Suprapubic skin (tissue), 4 donors: ENCODE results near the gene PITPNM2. TPM values are rescaled to one million over a fixed set of nuclear protein-coding genes. Genes with fewer than 3 reads are reported as not detected.
"Not testable (repeated sequence)": the region's sequence is repeated elsewhere in the genome, so short reads cannot be mapped to it uniquely, and the experiment has no call there.

Source experiments
- DNase-seq, 2 donors: peaks; one replicate each; pipeline ENCODE4 v3.0.0-alpha.2; 2019; ENCODE audit warnings: low spot score in 2 of 2
- H3K27ac ChIP-seq: fragments of 200-600 bp; sonication (generic); one replicate; pipeline ENCODE4 v1.5.1; 2019
- H3K27me3 ChIP-seq: fragments of 200-600 bp; sonication (generic); one replicate; pipeline ENCODE4 v1.5.1; 2019
- H3K36me3 ChIP-seq: fragments of 200-600 bp; sonication (generic); one replicate; pipeline ENCODE4 v1.5.1; 2019
- H3K4me1 ChIP-seq: fragments of 200-600 bp; sonication (generic); one replicate; pipeline ENCODE4 v1.5.1; 2019
- H3K4me3 ChIP-seq: fragments of 200-600 bp; sonication (generic); one replicate; pipeline ENCODE4 v1.5.1; 2019; ENCODE audit warnings: mild to moderate bottlenecking
- H3K9me3 ChIP-seq: fragments of 200-600 bp; sonication (generic); one replicate; pipeline ENCODE4 v1.5.1; 2019
- EP300 ChIP-seq: sonication (generic); formaldehyde crosslinking; IDR thresholded peaks from one replicate; pipeline ENCODE4 v1.6.1; 2017; ENCODE audit warnings: antibody characterized with exemption
- POLR2A ChIP-seq, 2 donors: fragments of 450-650 bp; IDR thresholded peaks; one replicate each; pipeline ENCODE4 v1.6.1; 2017; ENCODE audit warnings: antibody characterized with exemption in 2 of 2, mild to moderate bottlenecking in 2 of 2, moderate library complexity in 2 of 2
- POLR2AphosphoS5 ChIP-seq, 3 donors: sonication (generic); formaldehyde crosslinking; IDR thresholded peaks; one replicate each; pipeline ENCODE4 v1.6.1; 2017; ENCODE audit warnings: antibody characterized with exemption in 3 of 3
- WGBS: methylation state at CpG from one replicate; pipeline ENCODE4 v1.1.5; 2018; 5-methylcytosine and 5-hydroxymethylcytosine counted together
- total RNA-seq, 4 donors: library from RNA; depleted of rRNA; stranded (reverse); fragments of >200 nt; gene quantifications; one replicate each; pipeline ENCODE4 v1.1.0, GENCODE V29; 2016
- TF ChIP-seq, protein P1 (sequence below), 2 donors: fragments of 200-600 bp in 1 of 2; fragments of 450-650 bp in 1 of 2; sonication (generic) in 1 of 2; IDR thresholded peaks; one replicate each; pipeline ENCODE4 v1.5.1; 2016 to 2019; ENCODE audit warnings: antibody characterized with exemption in 2 of 2, mild to moderate bottlenecking in 1 of 2, moderate library complexity in 1 of 2

PITPNM2 gene
- total RNA-seq, 4 donors from 2014 or later: 5.9 to 11.8 (median 6.9) TPM

DNA sequence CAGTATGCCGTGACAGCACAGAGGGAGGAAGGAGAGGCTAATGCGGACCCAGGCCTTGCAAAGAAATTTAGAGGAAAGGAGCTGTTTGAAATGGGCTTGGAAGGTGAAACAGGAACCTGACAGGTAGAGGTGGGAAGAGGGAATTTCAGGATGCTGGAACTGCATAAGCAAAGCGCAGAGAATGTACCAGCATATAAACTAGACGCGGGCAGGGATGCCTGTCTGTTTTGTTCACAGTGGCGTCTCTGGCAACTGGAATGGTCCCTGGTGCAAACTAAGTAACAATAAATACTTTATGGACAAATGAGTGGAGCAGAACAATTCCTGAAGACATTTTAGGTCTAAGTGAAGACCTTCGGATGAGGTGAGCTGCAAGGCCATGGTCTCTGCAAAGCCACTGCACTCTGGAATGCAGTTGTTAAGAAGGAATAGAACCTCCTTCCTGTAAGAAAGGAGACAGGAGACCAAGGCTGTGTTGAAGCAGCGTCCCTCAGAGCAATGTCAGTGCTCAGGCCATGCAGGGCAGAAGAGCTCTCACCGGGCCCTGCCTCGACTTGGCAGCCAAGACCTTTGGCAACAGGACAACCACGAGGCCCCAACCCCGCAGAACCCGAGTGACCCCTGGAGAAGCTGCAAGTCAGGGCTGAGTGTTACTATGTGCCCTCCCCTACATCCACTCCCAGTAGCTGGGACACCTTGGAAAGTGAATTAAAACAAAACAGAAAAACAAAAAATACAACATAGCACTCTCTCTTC lies 42.8 kb downstream of the PITPNM2 start:
- no peaks in the 10 kb centered on the region for H3K27me3 ChIP-seq
- H3K27ac ChIP-seq: no peak overlapping the region
- no peaks in the 10 kb centered on the region for H3K9me3 ChIP-seq
- 76% methylated on average over 13 of the region's 13 CpGs for WGBS
- H3K4me3 ChIP-seq: no peak overlapping the region
- H3K36me3 ChIP-seq: peaks cover 6% of the 10 kb centered on the region
- peaks cover 30% of the 10 kb centered on the region for H3K4me1 ChIP-seq
- TF ChIP-seq POLR2AphosphoS5 (IDR thresholded peaks at IDR 0.05) (no peak), EP300 (no peak), POLR2A (IDR thresholded peaks at IDR 0.05) (no peak)
- TF ChIP-seq, protein P1, sequence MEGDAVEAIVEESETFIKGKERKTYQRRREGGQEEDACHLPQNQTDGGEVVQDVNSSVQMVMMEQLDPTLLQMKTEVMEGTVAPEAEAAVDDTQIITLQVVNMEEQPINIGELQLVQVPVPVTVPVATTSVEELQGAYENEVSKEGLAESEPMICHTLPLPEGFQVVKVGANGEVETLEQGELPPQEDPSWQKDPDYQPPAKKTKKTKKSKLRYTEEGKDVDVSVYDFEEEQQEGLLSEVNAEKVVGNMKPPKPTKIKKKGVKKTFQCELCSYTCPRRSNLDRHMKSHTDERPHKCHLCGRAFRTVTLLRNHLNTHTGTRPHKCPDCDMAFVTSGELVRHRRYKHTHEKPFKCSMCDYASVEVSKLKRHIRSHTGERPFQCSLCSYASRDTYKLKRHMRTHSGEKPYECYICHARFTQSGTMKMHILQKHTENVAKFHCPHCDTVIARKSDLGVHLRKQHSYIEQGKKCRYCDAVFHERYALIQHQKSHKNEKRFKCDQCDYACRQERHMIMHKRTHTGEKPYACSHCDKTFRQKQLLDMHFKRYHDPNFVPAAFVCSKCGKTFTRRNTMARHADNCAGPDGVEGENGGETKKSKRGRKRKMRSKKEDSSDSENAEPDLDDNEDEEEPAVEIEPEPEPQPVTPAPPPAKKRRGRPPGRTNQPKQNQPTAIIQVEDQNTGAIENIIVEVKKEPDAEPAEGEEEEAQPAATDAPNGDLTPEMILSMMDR (IDR thresholded peaks at IDR 0.05): no peak
- DNase-seq: no peak

DNA sequence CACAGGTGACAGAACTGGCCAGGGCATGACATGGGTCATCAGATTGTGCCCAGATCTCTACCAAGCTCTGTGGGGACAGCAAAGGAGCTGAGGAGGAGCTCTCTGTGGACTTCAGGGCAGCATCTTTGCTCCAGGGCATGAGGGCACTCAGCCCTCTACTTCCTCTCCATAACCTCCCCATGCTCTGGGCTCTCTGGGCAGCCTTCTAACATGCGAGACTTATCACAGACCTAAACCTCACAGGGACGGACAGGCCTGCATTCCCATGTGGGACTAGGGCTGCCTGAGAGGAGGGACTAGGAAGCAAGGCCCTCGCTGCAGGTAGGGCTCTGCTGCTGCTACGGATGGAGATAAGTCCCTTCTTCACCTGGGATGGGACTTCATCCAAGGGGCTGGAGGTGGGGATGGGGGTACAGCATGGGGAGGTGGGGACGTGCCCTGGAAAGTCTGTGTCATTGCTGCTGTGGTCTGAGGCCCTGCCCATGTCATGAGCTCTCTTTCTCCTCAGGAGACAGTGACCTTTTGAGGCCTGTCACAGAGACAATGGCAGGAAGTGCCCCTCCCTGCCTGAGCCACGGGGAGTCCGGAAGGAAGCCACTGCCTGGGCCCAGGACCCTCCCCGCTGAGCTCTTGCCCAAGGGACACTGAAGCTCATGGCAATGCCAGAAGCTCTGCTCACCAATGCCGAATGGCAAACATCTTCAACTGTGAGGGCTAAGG lies 44.1 kb downstream of the PITPNM2 start:
- peaks cover 6% of the 10 kb centered on the region for H3K36me3 ChIP-seq
- H3K27ac ChIP-seq: peak overlapping the region; percentile 2
- no peak for TF ChIP-seq POLR2A (IDR thresholded peaks at IDR 0.05)
- no peak for TF ChIP-seq POLR2AphosphoS5 (IDR thresholded peaks at IDR 0.05)
- TF ChIP-seq, protein P1 (IDR thresholded peaks at IDR 0.05): no peak
- TF ChIP-seq EP300: no peak
- no peaks in the 10 kb centered on the region for H3K27me3 ChIP-seq
- peaks cover 30% of the 10 kb centered on the region for H3K4me1 ChIP-seq
- DNase-seq: no peak
- H3K4me3 ChIP-seq: no peak overlapping the region
- 77% methylated on average over 5 of the region's 9 CpGs for WGBS
- H3K9me3 ChIP-seq: no peaks in the 10 kb centered on the region

DNA sequence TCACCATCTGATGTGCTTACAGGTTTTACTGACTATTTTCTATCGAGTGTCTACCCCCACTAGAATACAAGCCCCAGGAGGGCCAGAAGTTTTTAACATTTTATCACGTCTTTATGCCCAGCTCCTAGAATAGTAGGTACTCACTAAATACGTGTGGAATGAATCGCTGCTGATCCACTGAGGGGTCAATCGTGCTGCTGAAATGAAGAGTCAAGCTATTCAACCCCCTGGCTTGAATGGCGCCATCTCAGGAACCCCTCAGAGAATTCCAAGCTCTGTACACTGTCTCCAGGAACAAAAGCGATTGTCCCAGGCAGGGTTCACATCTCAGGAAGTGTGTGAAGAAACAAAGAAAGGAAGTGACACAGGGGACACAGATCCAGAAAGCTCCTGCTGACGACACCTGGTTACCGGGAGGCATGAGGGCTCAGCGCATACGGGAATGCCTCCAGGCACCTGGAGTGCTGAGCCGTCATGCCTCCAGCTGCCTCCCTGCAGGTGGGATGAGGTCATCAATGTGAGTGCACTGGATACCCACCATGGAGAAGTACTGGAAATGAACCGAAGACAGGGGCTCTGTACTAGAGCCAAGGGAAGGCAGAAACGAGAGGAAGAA lies 45.6 kb downstream of the PITPNM2 start:
- Histone ChIP-seq H3K36me3 (peaks cover 6% of the 10 kb centered on the region), H3K4me1 (peaks cover 30% of the 10 kb centered on the region), H3K9me3 (no peaks in the 10 kb centered on the region), H3K27ac (no peak overlapping the region), H3K4me3 (no peak overlapping the region), H3K27me3 (no peaks in the 10 kb centered on the region)
- 82% methylated on average over 14 of the region's 14 CpGs for WGBS
- no peak for DNase-seq
- TF ChIP-seq EP300: no peak
- TF ChIP-seq, protein P1 (IDR thresholded peaks at IDR 0.05): no peak
- TF ChIP-seq POLR2A (IDR thresholded peaks at IDR 0.05): no peak
- no peak for TF ChIP-seq POLR2AphosphoS5 (IDR thresholded peaks at IDR 0.05)

DNA sequence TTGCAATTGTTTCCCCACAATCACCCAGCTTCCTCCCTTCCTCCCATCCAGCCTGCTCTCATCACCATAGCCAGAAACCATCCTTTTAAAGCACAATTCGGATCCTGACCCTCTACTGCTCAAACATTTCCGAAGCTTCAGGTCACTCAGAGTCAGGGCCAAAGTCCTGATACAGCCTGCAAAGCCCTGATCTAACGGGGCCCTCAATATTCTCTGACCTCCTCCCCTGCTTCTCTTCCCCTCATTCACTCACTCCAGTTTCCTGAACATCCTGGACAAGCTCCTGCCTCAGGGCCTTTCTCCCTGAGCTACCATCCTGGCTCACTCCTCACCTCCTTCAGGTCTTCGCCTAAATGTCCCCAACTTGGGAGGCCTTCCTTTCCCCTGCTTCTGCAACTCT lies 46.1 kb downstream of the PITPNM2 start:
- DNase-seq: no peak
- TF ChIP-seq POLR2A (IDR thresholded peaks at IDR 0.05) (no peak), EP300 (no peak)
- TF ChIP-seq, protein P1 (IDR thresholded peaks at IDR 0.05): no peak
- Histone ChIP-seq H3K4me3 (no peak overlapping the region), H3K9me3 (no peaks in the 10 kb centered on the region), H3K36me3 (peaks cover 6% of the 10 kb centered on the region), H3K27ac (no peak overlapping the region), H3K27me3 (no peaks in the 10 kb centered on the region), H3K4me1 (peaks cover 29% of the 10 kb centered on the region)
- WGBS: 88% methylated on average over 4 of the region's 4 CpGs

DNA sequence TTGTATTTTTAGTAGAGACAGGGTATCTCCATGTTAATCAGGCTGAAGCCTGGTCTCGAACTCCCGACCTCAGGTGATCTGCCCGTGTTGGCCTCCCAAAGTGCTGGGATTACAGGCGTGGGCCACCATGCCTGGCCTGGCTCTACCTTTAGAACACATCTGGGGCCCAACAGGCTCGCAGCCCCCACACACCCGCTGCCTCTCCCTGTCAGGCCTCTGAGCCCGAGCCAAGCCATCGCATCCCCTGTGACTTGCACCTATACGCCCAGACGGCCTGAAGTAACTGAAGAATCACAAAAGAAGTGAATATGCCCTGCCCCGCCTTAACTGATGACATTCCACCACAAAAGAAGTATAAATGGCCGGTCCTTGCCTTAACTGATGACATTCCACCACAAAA lies 46.8 kb downstream of the PITPNM2 start:
- WGBS: 96% methylated on average over 12 of the region's 12 CpGs
- H3K4me1 ChIP-seq: peaks cover 22% of the 10 kb centered on the region
- H3K9me3 ChIP-seq, DNase-seq, H3K36me3 ChIP-seq, H3K27me3 ChIP-seq, H3K27ac ChIP-seq, H3K4me3 ChIP-seq: not testable (repeated sequence)
